HepG2 (cell line): ENCODE measurements around the gene WDR76. TPM values are rescaled to one million over a fixed set of nuclear protein-coding genes. Genes with fewer than 3 reads are reported as not detected.
A peak's percentile ranks its signal among the peaks of the same experiment; 100 is the strongest.

Source experiments
- ATAC-seq: fragments of 200-7000 bp; cut with Tn5 transposase; 3 replicates; pipeline ENCODE4 v1.9.1; 2020; ENCODE audit warnings: mild to moderate bottlenecking, moderate library complexity
- BruUV-seq: library from RNA; stranded (reverse); fragments of 400-500 nt; replicated peaks from 2 replicates; lab custom pipeline; 2021; lab: Mats Ljungman, UMichigan
- CTCF ChIA-PET: fragments of 300-600 bp; formaldehyde crosslinking; extraction: SDS; loops from one replicate; lab custom pipeline; 2021; ENCODE audit warnings: low total read pairs, inconsistent platforms, low intra/inter-chr PET ratio; lab: Yijun Ruan, JAX
- POLR2A ChIA-PET: fragments of 350-600 bp; sonication (Branson Sonifier 250); formaldehyde crosslinking; loops from one replicate; lab custom pipeline; 2020; ENCODE audit warnings: antibody characterized with exemption, inconsistent platforms; lab: Yijun Ruan, JAX
- DNase-seq: peaks from one replicate; pipeline ENCODE4 v3.0.0-alpha.2; 2015; ENCODE audit warnings: low spot score
- FAIRE-seq: peaks from 3 replicates; lab custom pipeline; 2011; peaks lifted over from hg19 to GRCh38; lab: Jason Lieb, UNC
- H2AFZ ChIP-seq: one replicate; pipeline ENCODE4 v1.6.1; 2011; ENCODE audit warnings: low read length, inconsistent platforms
- H3K27ac ChIP-seq: fragments of 300-600 bp; 3 replicates; pipeline ENCODE4 v1.8.0; 2011; ENCODE audit warnings: mixed run types, mild to moderate bottlenecking, mixed read lengths, low read length, inconsistent platforms; ENCODE audit not compliant: insufficient read depth; ENCODE audit errors: extremely low read length
- H3K27me3 ChIP-seq, 2 experiments: fragments of 200-600 bp in 1 of 2; 2 replicates in 1 of 2; 3 replicates in 1 of 2; pipeline versions ENCODE4 v1.6.0 to v1.8.0; 2011; ENCODE audit warnings: low read length in 2 of 2, mild to moderate bottlenecking in 2 of 2, moderate library complexity in 2 of 2, inconsistent platforms in 1 of 2; ENCODE audit not compliant: insufficient read depth in 2 of 2, control insufficient read depth in 1 of 2
- H3K36me3 ChIP-seq, 2 experiments: fragments of 200-600 bp in 1 of 2; replicated peaks in 1 of 2; 2 replicates in 1 of 2; 3 replicates in 1 of 2; pipeline versions ENCODE4 v1.5.1 to v1.8.0; 2011; ENCODE audit warnings: low read length in 2 of 2, inconsistent platforms in 1 of 2; ENCODE audit not compliant: insufficient read depth in 2 of 2, control insufficient read depth in 1 of 2
- H3K4me1 ChIP-seq: 2 replicates; pipeline ENCODE4 v1.5.1; 2012; ENCODE audit warnings: low read length, inconsistent platforms; ENCODE audit not compliant: insufficient read depth
- H3K4me2 ChIP-seq: 2 replicates; pipeline ENCODE4 v1.6.0; 2011; ENCODE audit warnings: low read depth, low read length, inconsistent platforms
- H3K4me3 ChIP-seq, 3 experiments: fragments of 200-600 bp in 1 of 3; sonication (generic), shearing (Covaris generic) in 1 of 3; replicated peaks in 1 of 3; 2 replicates each; pipeline ENCODE4 v1.5.1; 2011 to 2016; ENCODE audit warnings: low read length in 3 of 3, inconsistent platforms in 2 of 3, low read depth in 2 of 3, mild to moderate bottlenecking in 2 of 3, control low read depth in 1 of 3, mixed read lengths in 1 of 3; ENCODE audit not compliant: insufficient read depth in 1 of 3
- H3K79me2 ChIP-seq: one replicate; pipeline ENCODE4 v1.6.1; 2011; ENCODE audit warnings: low read length, inconsistent platforms; ENCODE audit not compliant: insufficient read depth
- H3K9ac ChIP-seq: 2 replicates; pipeline ENCODE4 v1.6.0; 2011; ENCODE audit warnings: mild to moderate bottlenecking, low read depth, low read length, inconsistent platforms; ENCODE audit not compliant: insufficient read depth
- H3K9me3 ChIP-seq: 2 replicates; pipeline ENCODE4 v1.5.1; 2012; ENCODE audit warnings: mild to moderate bottlenecking, low read length
- H4K20me1 ChIP-seq: 2 replicates; pipeline ENCODE4 v1.6.0; 2011; ENCODE audit warnings: inconsistent platforms, mild to moderate bottlenecking, low read length, moderate library complexity; ENCODE audit not compliant: insufficient read depth
- ATM ChIP-seq: fragments of 450-650 bp; IDR thresholded peaks from 2 replicates; pipeline ENCODE4 v1.7.1; 2017; ENCODE audit warnings: mild to moderate bottlenecking, borderline replicate concordance
- BRF2 ChIP-seq: sonication (generic); formaldehyde crosslinking; IDR thresholded peaks from 2 replicates; pipeline ENCODE4 v1.8.1; 2022; ENCODE audit warnings: mild to moderate bottlenecking, missing genetic modification reagents
- LRRFIP1 ChIP-seq: sonication (generic); formaldehyde crosslinking; conservative IDR thresholded peaks from 2 replicates; pipeline ENCODE4 v1.4.0; 2020; ENCODE audit warnings: missing genetic modification reagents
- MATR3 ChIP-seq: sonication (generic); formaldehyde crosslinking; IDR thresholded peaks from 2 replicates; pipeline ENCODE4 v1.4.0; 2020; ENCODE audit warnings: missing genetic modification reagents
- MED13 ChIP-seq: sonication (generic); formaldehyde crosslinking; IDR thresholded peaks from 2 replicates; pipeline ENCODE4 v1.5.0; 2020; ENCODE audit warnings: missing genetic modification reagents
- POLR2A ChIP-seq, 2 experiments: IDR thresholded peaks; 2 replicates each; pipeline ENCODE4 v1.6.1; 2011; ENCODE audit warnings: low read depth in 2 of 2, low read length in 2 of 2, mild to moderate bottlenecking in 1 of 2, moderate library complexity in 1 of 2; ENCODE audit not compliant: insufficient read depth in 1 of 2
- RNF2 ChIP-seq: fragments of 450-650 bp; conservative IDR thresholded peaks from 2 replicates; pipeline ENCODE4 v1.6.1; 2016; ENCODE audit warnings: low read depth
- ZBTB33 ChIP-seq: sonication (generic); formaldehyde crosslinking; IDR thresholded peaks from 2 replicates; pipeline ENCODE4 v1.4.0; 2020; ENCODE audit warnings: missing genetic modification reagents
- ZBTB37 ChIP-seq: sonication (generic); formaldehyde crosslinking; IDR thresholded peaks from 2 replicates; pipeline ENCODE4 v1.4.0; 2020; ENCODE audit warnings: mild to moderate bottlenecking, missing genetic modification reagents
- ZNF18 ChIP-seq: sonication (generic); formaldehyde crosslinking; IDR thresholded peaks from 2 replicates; pipeline ENCODE4 v1.8.0; 2022; ENCODE audit warnings: mild to moderate bottlenecking, missing genetic modification reagents; ENCODE audit not compliant: insufficient replicate concordance
- ZNF670 ChIP-seq: sonication (generic); formaldehyde crosslinking; IDR thresholded peaks from 2 replicates; pipeline ENCODE4 v1.8.0; 2022; ENCODE audit warnings: mild to moderate bottlenecking, missing genetic modification reagents, borderline replicate concordance
- WGBS: methylation state at CpG from one replicate; pipeline ENCODE4 v1.1.6; 2017; ENCODE audit warnings: low lambda C conversion rate; 5-methylcytosine and 5-hydroxymethylcytosine counted together
- in situ Hi-C: cut with HindIII; loops from 2 replicates; pipeline ENCODE4 v1.10.0; 2017; ENCODE audit warnings: low pct_unique_long_range_greater_than_20kb; ENCODE audit not compliant: extremely low pct_ligation_motif_present
- intact Hi-C: fragments of 100-400 bp; cut with micrococcal nuclease; formaldehyde crosslinking; loops from one replicate; pipeline ENCODE4 v1.10.0; 2022; ENCODE audit not compliant: unreplicated experiment
- polyA plus RNA-seq, 8 experiments: library from polyadenylated mRNA; depleted of rRNA in 3 of 8; stranded (reverse) in 7 of 8; unstranded in 1 of 8; fragments of >200 nt; fragmentation: Illumina TruSeq in 4 of 8; extraction: Trizol in 4 of 8; gene quantifications; 2 replicates each; pipeline versions ENCODE4 v1.2.1 to v1.2.3, GENCODE V29; 2011 to 2016; ENCODE audit warnings: low read depth in 4 of 8, missing spikeins in 1 of 8, mixed read lengths in 1 of 8; ENCODE audit not compliant: insufficient read depth in 1 of 8
- total RNA-seq, 5 experiments: library from RNA; depleted of rRNA; stranded (reverse); fragments of >200 nt; fragmentation: Illumina TruSeq; extraction: Trizol; gene quantifications; 2 replicates each; pipeline ENCODE4 v1.2.3, GENCODE V29; 2016; ENCODE audit warnings: low read depth in 1 of 5

WDR76 gene
- total and polyA plus RNA-seq, 2 of the 13 experiments (the other 11 are each of a cell fraction or from before 2014, with no cell fraction given): 1.1 to 9.7 TPM

- TF ChIP-seq ZBTB33 (CRISPR knock-in tag): 0 out of 2 replicates have a peak, but pooled peaks have one; percentile 14
- TF ChIP-seq ATM: no peak
- TF ChIP-seq BRF2 (CRISPR knock-in tag): no peak
- no peak for TF ChIP-seq RNF2
- TF ChIP-seq MED13 (CRISPR knock-in tag): 0 out of 2 replicates have a peak, but pooled peaks have one; percentile 15
- TF ChIP-seq ZNF670 (CRISPR knock-in tag): no peak
Measured at GRCh38 chr15:43791993-43792760, 34.6 kb upstream of the WDR76 start, which contains the start of gene SERF2 (continued).

GRCh38 chr15:43792761-43793476, 33.9 kb upstream of the WDR76 start:
- Histone ChIP-seq H3K4me1 (peaks cover 45% of the 10 kb centered on the region), H3K9me3 (no peaks in the 10 kb centered on the region), H3K79me2 (peaks cover 26% of the 10 kb centered on the region), H3K4me3 (peak overlapping the region; percentile 98 to 100 (median 99)), H3K36me3 (peaks cover 8 to 35% of the 10 kb centered on the region in 2 experiments), H4K20me1 (peaks cover 28% of the 10 kb centered on the region), H3K27me3 (no peaks in the 10 kb centered on the region; a peak in 1 of 5 replicates), H3K27ac (peak overlapping the region; percentile 98), H2AFZ (no peak overlapping the region), H3K9ac (peak overlapping the region; percentile 100), H3K4me2 (peak overlapping the region; percentile 96)
- ATAC-seq (peak; percentile 4; the same call in 2 of the 3 replicates), FAIRE-seq (no peak), DNase-seq (no peak)
- intact Hi-C loops: no loop called here
- ChIA-PET POLR2A (interaction anchor here (0.7 to 2.0 kb wide), 5 partner anchors 7 to 32 kb away, joined by 3 to 8 read pairs (median 5); partner anchors contain the start of genes ELL3, HYPK, MFAP1 and SERINC4), CTCF (no interaction called here)
- no TSS peak for BruUV-seq
- 1% methylated on average over 23 of the region's 33 CpGs for WGBS
- in situ Hi-C loops: no loop called here
- TF ChIP-seq MATR3: no peak
- 0 out of 2 replicates have a peak, but pooled peaks have one; percentile 35 for TF ChIP-seq ZBTB37 (CRISPR knock-in tag)
- TF ChIP-seq POLR2A (IDR thresholded peaks at IDR 0.05; ENCODE audit: insufficient read depth in 1 of 2, low read depth in 2 of 2, low read length in 2 of 2): peak in 1 of 2 experiments; percentile 60; a peak in 2 of 4 replicates
- TF ChIP-seq ZNF18: peak; percentile 52
- no peak for TF ChIP-seq LRRFIP1 (CRISPR knock-in tag)
